Ovary (tissue), 3 donors: Measurements from ENCODE around the gene RNGTT.

Experiments used
- POLR2A ChIP-seq: fragments of 450-650 bp; IDR thresholded peaks from one replicate; pipeline ENCODE4 v1.6.1; 2017; ENCODE audit warnings: antibody characterized with exemption, mild to moderate bottlenecking, moderate library complexity
- TF ChIP-seq, protein P1 (sequence below), 3 donors: fragments of 450-650 bp in 2 of 3; fragments of 200-600 bp in 1 of 3; IDR thresholded peaks; one replicate each; pipeline versions ENCODE4 v1.5.1 to v1.8.0; 2016 to 2022; ENCODE audit warnings: antibody characterized with exemption in 3 of 3, mild to moderate bottlenecking in 1 of 3
- donor health status: DM: no; HTN: no; CAD: no.

DNA sequence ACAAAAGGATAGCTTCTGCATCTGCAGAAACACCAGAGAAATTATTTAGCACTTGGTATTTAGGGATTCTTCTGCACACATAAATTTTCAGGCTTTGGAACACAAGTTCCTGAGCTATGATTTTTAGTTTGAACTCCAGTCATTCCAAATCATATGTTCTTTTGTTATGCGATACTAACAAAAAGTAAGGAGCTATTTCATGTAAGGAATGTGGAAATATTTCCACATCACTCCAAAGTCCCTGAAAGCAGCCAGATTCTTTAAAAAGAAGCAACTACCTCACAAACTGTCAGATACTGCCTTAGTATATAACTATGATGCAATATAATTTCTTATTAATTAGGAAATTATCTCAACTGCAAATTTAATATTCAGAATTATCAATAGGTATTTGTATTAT is 106.9 kb downstream of the RNGTT start:
- TF ChIP-seq, protein P1, sequence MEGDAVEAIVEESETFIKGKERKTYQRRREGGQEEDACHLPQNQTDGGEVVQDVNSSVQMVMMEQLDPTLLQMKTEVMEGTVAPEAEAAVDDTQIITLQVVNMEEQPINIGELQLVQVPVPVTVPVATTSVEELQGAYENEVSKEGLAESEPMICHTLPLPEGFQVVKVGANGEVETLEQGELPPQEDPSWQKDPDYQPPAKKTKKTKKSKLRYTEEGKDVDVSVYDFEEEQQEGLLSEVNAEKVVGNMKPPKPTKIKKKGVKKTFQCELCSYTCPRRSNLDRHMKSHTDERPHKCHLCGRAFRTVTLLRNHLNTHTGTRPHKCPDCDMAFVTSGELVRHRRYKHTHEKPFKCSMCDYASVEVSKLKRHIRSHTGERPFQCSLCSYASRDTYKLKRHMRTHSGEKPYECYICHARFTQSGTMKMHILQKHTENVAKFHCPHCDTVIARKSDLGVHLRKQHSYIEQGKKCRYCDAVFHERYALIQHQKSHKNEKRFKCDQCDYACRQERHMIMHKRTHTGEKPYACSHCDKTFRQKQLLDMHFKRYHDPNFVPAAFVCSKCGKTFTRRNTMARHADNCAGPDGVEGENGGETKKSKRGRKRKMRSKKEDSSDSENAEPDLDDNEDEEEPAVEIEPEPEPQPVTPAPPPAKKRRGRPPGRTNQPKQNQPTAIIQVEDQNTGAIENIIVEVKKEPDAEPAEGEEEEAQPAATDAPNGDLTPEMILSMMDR (IDR thresholded peaks at IDR 0.05): no peak
- TF ChIP-seq POLR2A: no peak
